GM12892 (cell line): ENCODE data around the gene TMSB15C.
"Not testable (repeated sequence)": the region's sequence is repeated elsewhere in the genome, so short reads cannot be mapped to it uniquely, and the experiment has no call there.

ENCODE experiments used
- POLR2A ChIP-seq: IDR thresholded peaks from 2 replicates; pipeline ENCODE4 v1.6.1; 2011; ENCODE audit warnings: low read depth, low read length, control low read depth
- POLR2AphosphoS5 ChIP-seq: IDR thresholded peaks from 2 replicates; pipeline ENCODE4 v1.6.1; 2011; ENCODE audit warnings: low read depth, low read length, control low read depth
- TAF1 ChIP-seq: IDR thresholded peaks from 2 replicates; pipeline ENCODE4 v1.6.1; 2011; ENCODE audit warnings: low read depth, mild to moderate bottlenecking, control low read depth, low read length, borderline replicate concordance

DNA sequence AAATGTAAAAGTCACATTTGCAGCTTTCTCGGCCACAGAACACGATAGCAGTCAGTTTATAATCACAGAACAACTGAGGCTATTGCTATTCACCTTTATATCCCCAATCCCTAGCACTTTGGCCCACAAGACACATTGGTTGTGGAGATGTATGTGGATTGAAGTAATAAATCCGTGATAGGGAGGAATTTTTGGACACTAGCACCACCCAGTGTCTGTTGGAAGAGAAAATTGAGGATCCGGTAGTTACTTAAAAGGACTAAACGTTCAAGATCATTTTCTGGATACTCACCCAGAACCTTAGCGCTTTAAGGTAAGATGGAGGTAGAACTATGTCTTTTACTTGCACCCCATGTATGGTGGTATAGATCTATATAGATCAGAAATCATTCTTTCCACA, 1.8 kb upstream of the TMSB15C start:
- not testable (repeated sequence) for TF ChIP-seq TAF1, POLR2A, POLR2AphosphoS5
